ENCODE measurements around the gene HSP90AB1.

The HSP90AB1 gene

GRCh38 chr6:44255871-44256774, 9.2 kb downstream of the HSP90AB1 start:
- DNase-seq (ENCODE audit: low spot score): peak; percentile 55

GRCh38 chr6:44256775-44257024, 9.8 kb downstream of the HSP90AB1 start:
- DNase-seq (ENCODE audit: low spot score): no peak

GRCh38 chr6:44257025-44257752, 10.3 kb downstream of the HSP90AB1 start, which contains the start of gene SLC35B2:
TSS of gene SLC35B2 (minus strand) at chr6:44257528. CDS start at chr6:44257410, 118 bp downstream.
- peak; percentile 78 for DNase-seq (ENCODE audit: low spot score)

GRCh38 chr6:44257753-44258324, 10.9 kb downstream of the HSP90AB1 start:
- DNase-seq (ENCODE audit: low spot score): peak; percentile 61

GRCh38 chr6:44258325-44258863, 11.5 kb downstream of the HSP90AB1 start:
- no peak for DNase-seq (ENCODE audit: low spot score)

- DNase-seq (ENCODE audit: low spot score): no peak
Observed at GRCh38 chr6:44258921-44259320, 12.0 kb downstream of the HSP90AB1 start.

GRCh38 chr6:44260011-44260410, 13.1 kb downstream of the HSP90AB1 start:
- no peak for DNase-seq (ENCODE audit: low spot score)

- DNase-seq (ENCODE audit: low spot score): no peak
Observed at GRCh38 chr6:44260451-44261297, 13.8 kb downstream of the HSP90AB1 start.

- DNase-seq (ENCODE audit: low spot score): no peak
Observed at GRCh38 chr6:44261581-44261980, 14.7 kb downstream of the HSP90AB1 start.

GRCh38 chr6:44262467-44263353, 15.8 kb downstream of the HSP90AB1 start:
- no peak for DNase-seq (ENCODE audit: low spot score)

- DNase-seq (ENCODE audit: low spot score): no peak
Observed at GRCh38 chr6:44263354-44264100, 16.6 kb downstream of the HSP90AB1 start.

GRCh38 chr6:44264154-44265006, 17.5 kb downstream of the HSP90AB1 start:
- DNase-seq (ENCODE audit: low spot score): no peak

GRCh38 chr6:44265007-44265721, 18.3 kb downstream of the HSP90AB1 start, which contains the start of gene NFKBIE:
TSS of gene NFKBIE (minus strand) at chr6:44265551. CDS start at chr6:44265346, 205 bp downstream.
- DNase-seq (ENCODE audit: low spot score): peak; percentile 82

GRCh38 chr6:44265722-44266233, 18.9 kb downstream of the HSP90AB1 start:
- DNase-seq (ENCODE audit: low spot score): no peak

GRCh38 chr6:44266347-44266746, 19.4 kb downstream of the HSP90AB1 start:
- no peak for DNase-seq (ENCODE audit: low spot score)

GRCh38 chr6:44267252-44267651, 20.4 kb downstream of the HSP90AB1 start:
- no peak for DNase-seq (ENCODE audit: low spot score)

- peak; percentile 82 for DNase-seq (ENCODE audit: low spot score)
Observed at GRCh38 chr6:44268095-44268628, 21.3 kb downstream of the HSP90AB1 start.

Measured in cerebellar cortex (tissue), 1 donor.